HG03432 (cell line): Measurements from ENCODE around the gene PGRMC2.

Experiments
- ATAC-seq: cut with Tn5 transposase; IDR thresholded peaks from one replicate; pipeline ENCODE4 v1.9.1; 2021; ENCODE audit warnings: mild to moderate bottlenecking, moderate library complexity; ENCODE audit not compliant: unreplicated experiment

Gene PGRMC2

DNA sequence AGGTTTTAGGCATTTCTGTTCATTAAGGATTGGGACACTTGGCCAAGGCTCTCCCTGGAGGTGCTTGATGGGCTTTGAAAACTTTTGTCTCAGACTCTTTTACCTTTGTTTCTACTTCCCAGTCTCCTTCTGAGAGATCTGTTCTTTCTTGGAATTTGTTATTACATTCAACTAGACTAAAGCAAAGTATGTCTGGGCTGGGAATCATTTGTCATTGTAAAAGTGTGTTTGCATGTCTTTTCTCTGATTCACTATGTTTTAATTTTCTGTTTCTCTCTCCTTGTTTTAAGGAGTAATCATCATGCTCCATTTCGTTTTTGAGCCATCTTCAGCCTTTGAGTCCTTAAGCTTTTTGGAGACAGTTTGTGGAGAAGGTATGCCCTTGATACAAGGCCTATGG, 12.2 kb upstream of the PGRMC2 start:
- no peak for ATAC-seq

DNA sequence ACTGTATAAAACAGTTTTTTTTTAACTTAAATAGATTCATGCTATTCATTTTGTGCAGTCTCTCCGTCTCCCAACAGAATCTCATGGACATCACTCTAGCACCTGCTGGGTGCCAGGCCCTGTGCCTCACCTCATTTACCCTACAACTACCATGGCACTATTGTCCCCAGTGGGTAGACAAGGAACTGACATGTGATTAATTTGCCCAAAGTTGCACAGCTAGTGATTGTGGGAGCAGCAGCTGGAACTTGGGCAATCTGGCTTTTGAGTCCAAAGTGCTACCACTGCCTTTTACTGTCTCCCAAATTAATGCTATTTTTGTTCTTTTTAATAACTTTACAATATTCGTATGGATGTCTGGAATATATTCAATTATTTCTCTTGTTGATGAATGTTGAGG, 11.2 kb upstream of the PGRMC2 start:
- peak; percentile 61 for ATAC-seq

DNA sequence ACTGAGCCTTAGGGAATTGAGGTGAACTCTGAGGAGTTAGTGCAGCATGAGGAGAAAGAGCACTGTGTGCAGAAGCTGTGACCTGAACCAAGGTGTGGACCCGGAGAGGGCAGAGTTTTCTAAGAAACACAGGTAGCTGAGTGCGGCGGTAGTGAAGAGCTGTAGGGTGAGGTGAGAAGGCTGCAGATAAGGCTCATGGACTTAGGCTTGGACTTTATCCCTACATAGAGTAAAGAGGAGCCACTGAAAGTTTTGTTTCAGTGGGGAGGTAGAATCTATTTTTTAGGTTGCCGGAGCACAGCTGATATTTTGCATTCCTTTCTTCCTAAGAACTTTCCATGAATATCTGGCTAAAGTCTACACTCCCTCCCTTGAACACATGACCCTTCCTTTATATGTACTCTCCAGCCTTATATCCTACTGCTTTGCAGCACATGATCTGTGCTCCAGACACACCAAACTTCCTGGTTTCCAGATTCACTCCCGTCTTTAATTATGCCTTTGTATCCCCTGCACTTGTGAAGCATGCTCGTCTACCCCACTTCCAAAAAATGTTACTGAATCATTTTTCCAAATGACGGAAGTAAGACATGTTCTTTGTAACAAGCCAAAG, 10.6 kb upstream of the PGRMC2 start:
- ATAC-seq, result no peak

DNA sequence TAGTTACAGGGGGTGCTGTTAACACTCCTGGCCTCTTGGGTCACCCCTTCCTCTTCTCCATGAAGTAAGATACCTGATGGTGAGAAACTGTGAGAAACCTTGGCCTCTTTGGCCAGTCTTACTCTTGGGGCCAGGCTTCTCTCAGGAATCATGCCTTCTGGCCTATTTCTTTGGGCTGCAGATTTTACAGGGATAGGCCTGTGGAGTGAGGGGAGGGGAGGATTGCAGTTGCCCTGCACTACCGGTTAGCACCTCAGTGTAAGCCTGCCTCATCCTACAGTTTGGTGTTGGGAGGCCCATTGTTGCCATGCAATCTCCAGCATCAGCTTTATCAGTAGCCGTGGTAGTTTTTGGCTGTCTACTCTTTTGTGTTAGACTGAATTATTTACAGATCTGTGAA, 7.6 kb upstream of the PGRMC2 start:
- no peak for ATAC-seq

DNA sequence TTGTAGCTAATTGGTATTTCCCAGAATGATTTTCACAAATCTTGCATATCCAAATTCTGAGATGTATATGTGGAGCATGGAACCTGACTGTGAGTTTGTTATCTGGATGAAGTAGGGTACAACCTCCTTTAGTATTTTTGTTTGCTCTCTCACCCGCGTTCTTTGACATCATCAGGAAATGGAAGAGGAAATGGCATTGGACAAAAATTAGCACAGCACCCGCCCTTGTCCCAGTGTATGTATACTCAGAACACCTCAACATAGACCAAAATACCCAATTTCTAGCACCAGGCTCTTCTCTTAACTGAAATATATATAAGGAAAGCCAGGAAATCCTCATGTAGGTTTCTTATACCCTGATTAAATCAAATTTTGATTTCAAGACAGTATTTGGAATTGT, 6.9 kb upstream of the PGRMC2 start:
- no peak for ATAC-seq

DNA sequence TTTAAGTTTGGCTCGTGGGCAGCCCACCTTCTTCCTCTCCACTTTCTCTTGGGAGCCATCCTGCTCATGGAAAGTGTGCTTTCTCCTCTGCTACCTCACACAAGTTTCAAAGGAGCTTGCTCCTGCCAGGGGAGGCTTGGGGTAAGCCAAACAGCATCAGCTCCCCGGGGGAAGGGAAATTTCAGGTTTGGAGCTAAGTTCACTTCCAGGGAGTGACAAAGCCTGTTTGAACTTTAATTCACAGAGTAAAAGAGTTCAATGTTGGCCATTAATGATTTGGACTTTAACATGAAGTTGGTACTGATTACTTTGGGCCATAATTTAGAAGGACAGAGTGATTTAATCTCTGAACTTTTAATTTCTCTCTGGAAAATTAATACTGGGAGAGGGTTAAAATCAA, 4.7 kb upstream of the PGRMC2 start:
- ATAC-seq, result no peak

DNA sequence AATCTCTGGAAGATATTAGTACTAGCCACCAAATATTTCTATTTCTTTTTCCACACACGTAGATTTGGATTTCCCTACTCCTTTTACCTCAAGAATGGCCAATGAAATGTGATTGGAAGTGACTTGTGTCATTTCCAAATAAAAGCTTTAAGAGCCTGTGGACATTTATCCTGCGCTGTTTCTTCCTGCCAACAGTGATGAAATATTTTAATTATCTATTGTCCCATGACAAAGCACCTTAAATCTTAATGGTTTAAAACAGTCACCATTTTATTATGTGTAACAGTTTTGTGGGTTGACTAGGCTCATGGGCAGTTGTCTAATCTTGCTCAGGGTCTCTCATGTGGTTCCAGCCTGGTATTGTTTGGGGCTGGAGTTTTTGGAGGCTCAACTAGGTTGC, 3.5 kb upstream of the PGRMC2 start:
- no peak for ATAC-seq

DNA sequence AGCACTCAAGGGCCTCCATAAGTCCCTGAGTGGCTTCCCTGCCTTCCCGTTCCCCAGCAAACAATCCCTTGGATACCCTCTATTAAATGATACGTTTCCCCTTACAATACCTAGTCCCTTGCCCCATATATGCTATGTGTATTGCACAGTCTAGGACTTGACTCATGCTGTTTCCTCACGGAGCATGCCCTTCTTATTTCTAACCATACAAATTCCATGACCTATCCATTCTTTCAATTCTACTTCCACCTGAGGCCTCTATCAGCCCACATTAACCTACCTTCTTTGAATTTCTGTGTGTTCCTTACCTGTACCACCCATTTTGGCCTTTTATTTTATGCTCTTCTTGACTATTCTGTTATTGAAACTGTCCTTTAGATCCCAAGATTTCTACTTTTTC, 2.9 kb upstream of the PGRMC2 start:
- no peak for ATAC-seq

DNA sequence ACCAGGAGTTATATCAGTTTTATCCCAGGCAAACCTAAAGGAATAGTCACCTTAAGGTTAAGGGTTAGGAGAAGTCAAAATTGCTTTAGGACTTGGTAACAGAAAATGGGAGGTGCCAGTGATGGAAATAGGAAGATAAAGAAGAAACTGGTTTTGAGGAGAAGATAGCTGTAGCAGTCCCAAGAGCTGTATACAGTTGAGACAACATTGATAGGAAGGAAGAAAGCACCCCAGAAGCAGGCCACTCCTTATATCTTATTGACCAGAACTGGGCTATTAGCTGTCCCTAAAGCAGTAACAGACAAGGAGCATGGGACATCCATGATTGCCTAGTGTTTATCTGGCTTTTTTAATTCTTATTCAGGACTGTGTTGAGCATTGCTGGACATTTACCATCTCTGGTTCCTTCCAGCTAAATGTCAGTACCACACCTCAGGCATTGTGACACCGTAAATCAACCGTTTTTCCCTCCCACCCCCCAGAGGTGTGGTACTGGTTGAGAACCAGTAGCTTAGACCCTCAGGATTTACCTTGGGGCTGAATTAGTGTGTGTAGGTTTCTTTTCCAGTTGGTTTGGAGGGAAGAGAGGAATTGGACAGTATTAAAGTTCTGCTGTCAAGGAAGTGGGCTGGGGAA, 2.0 kb upstream of the PGRMC2 start:
- no peak for ATAC-seq

DNA sequence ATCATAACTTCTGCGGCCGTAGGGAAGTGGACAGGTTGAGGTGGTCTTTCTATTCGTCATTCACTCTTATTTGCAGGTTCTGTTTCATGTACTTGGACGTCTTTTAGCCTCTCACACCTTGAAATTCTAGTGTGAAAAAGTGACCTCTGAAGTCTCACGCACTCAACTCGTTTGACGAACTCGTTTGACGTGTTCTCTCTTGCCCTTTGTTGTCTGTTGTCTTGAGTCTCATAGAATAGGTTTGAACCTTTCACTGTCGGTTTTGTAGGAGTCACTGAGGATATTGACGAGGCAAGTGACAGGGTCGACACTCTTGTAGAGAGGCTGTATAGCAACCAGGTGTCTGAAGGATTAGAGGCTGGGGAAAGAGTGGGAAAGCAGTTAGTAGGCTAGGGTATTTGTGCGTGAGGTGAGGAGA, 1.1 kb upstream of the PGRMC2 start:
- ATAC-seq, result no peak

DNA sequence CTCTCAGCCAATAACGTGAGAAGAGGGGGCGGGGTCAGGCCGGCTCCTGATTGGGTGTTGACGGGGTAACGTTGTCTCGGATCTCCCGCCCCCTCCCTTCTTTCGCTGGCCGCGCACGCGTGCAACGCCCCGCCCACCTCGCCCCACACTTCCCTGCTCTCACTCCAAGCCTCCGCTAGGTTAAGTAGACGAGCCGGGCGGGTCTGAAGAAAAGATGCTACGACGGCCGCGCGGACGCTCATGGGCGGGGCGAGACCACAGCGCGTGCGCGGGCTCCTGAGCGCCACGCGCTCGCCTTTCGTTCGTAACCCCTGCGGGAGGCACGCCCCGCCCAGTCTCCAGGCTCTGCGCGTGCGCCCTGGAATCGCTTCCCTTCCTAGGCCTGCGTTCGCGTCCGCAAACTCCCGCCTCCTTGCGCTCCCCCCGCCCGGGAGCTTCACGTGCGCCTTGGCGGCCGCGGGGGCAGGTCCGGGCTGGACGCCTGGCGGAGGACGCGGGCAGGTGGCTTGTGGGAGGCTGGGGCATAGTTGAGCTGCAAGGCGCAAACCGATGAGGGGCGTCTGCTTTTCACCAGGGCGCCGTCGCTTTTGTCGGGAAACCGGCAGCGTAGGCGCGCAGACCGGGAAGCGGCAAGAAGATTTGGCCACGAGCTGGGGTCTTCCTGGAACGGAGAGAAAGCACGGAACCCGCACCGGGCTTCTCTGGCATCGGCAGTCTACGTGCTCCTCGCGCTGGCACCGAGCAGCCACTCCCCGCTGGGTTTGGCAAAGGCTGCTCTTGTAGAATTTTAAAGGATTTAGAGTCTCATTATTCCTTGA, 467 bp upstream of the PGRMC2 start:
- ATAC-seq, result peak; percentile 86

DNA sequence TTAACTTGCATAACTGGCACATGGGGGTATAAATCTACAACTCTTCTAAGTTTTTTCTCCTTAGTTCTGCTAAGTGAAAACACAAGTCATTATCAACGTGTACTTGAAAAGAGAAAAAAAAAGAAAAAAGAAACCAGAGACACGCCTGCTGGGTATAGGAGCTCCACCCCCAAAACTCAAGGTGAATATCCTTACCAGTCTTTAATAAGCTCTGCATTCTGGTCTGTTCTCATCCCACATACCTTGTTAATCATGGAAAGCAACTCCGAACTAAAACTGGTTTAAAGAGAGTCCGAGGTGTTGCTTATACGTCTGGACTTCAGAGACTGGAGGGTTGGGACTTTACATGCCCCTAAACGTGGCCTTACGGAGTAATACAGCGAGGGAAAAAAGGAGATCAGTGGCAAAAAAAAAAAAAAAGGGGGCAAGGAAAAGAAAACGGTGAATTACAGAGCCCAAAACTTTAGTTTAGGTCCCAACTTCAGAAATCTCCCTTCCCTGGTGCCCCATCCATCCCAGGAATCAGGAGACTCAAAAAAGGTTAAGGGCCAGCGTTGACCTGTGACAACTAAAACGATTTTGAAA, 1.0 kb downstream of the PGRMC2 start:
- no peak for ATAC-seq

DNA sequence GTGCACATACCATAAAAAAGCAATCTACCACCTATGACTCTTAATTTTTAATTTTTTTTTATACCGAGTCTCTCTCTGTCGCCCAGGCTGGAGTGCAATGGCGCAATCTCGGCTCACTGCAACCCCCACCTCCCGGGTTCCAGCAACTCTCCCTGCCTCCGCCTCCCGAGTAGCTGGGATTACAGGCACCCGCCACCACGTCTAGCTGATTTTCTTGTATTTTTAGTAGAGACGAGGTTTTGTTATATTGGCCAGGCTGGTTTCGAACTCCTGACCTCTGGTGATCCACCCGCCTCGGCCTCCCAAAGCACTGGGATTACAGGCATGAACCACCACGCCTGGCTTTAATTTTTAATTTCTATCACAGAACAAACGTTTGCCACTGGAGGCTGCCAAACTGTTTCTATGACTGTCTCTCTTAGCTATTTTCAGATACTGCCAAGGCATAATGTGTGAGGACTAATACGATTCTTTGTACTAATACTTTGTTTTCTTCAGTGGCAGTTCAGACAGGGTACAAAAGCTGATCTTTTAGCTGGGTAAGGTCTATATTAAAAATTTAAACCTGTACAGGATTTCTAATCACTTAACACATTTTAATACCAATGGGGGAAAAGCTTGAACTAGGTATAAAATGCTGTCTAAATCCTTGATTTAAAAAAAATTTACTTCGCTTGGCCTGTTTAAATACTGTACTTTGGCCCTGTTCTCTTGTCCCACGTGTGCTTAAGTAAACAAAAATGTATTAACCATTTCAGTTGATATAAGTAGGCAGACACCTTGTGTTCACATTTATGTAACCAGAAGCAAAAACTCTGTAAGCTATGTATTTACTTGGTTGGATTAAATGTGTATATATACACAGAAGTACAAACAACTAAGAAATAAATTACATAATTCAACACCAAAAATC, 2.3 kb downstream of the PGRMC2 start:
- ATAC-seq, result no peak

DNA sequence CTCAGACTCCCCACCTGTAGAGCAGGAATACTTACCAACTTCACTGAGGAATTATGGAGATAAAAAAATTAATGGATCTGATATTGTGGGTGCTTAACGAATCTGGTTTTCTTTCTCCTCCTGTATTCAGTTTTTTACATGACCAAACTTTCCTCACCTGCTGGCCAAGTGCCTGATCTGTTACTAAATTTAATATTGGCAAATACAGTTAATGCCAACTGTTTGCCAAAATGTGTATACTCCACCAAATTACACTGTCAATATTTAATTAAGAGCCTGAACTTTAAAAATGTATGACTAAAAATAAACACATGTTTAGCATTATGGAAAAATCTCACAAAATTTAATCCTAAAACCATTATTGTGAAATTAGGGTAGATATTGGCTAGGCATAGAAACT, 3.3 kb downstream of the PGRMC2 start:
- ATAC-seq, result no peak

DNA sequence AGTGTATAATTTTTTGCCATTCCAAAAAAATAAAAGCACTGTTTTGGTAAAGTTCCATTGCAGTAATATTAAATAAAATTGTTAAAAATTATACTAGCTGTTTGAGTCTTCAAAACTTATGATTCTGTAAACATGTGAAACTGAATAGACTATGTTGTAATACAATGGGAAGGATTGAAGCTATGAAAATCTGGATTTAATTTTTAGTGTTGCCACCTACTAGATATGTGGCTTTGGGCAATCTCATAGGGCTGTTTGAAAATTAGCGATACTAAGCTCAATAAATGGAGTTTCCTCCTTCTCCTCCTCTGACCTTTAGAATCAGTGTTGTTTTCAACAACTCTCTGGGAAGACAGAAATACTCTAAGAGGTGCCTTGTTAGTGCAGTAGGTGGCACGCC, 4.5 kb downstream of the PGRMC2 start:
- ATAC-seq, result no peak

DNA sequence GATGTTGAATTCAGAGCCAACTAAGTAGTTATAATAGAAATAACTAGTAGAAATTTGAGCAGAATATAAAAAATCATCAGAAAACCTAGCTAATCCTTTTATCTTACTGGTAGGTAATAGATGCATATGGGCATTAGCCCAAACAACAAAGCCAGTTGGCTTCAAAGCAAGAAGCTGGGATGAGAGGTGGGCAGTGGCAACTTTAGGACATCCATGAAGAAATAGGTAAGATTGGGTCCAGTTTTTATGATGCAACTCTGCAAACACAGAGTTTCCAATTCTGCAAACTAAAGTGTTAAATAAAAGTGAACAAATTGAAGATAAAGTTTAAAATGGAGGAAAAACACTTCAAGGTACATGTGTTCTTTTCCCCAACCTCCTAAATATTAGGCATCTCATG, 5.1 kb downstream of the PGRMC2 start:
- ATAC-seq, result no peak

DNA sequence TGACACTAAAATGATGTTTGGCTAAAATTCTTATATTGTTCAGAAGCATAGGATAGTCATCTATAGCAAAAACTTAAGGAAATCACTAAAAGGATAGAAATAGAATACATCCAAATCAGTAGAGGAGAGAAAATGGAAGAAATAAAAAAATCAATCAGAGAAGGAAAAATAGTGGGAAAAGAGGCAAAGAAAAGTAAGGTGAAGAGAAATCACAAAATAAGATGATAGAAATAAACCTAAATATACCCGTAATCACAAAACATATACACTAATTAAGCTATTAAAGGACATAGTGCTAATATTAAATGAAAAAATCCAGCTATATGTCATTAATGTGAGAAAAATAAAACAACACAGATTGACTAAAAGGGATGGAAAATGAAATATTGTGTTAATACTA, 6.3 kb downstream of the PGRMC2 start:
- no peak for ATAC-seq

DNA sequence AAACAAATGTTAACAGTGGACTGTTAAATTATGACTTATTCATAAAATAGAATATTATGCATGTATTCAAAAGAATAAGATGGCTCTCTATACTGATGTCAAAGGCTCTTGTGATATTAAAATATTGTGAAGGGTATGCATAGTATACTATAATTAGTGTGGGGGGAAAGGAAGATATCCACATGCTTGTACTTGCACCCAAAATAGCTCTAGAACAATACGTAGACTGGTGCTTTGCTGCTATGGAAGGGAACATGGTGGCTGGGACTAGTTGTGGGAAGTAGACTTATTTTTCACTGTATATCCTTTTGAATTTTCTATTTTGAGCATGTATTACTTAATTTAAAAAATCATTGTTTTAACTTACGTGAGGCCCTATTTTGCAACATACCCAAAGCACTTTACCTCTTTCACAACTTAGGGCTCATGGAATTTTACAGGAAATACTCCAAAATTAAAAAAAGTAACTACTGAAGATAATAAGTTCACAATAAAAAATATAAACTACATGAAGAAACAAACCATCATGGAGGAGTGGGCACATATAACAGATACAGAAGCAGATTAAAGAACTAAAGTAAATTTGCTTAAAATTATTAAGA, 7.9 kb downstream of the PGRMC2 start:
- no peak for ATAC-seq

DNA sequence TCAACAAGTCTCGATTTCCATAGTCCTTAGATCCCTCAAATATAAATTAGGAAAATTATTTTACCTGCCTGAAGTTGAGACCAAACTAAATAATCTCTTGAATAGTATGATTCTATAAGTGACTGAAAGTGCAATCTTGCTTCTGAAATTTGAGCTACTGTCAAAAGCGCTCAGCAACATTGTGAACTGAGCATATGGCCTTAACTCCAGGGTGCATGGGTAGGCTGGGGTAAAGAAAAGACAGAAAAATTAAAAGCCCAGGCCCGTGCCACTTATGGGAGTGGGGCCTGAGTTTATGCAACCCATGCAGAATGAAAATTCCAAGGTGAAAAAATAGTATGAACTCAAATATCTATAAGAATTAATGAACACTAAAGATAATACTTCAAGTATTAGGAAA, 9.8 kb downstream of the PGRMC2 start:
- no peak for ATAC-seq

DNA sequence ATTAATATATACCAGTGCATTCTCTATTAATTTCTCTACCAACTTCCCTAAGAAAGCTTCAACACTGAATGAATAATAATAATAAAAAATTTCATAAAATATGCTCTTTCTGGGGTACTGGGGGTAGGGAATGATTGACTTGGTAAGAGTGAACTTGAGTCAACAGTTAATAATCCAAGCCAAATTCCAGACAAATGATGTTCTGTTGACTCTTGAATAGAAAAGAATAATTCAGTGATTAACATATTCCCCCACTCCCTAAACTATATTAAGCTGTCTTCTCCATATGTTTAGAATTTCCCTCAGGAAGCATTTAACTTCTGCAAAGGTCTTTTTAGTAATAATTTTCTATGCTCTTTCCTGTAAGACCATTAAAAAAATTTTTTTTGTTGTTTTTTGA, 12.3 kb downstream of the PGRMC2 start:
- no peak for ATAC-seq

DNA sequence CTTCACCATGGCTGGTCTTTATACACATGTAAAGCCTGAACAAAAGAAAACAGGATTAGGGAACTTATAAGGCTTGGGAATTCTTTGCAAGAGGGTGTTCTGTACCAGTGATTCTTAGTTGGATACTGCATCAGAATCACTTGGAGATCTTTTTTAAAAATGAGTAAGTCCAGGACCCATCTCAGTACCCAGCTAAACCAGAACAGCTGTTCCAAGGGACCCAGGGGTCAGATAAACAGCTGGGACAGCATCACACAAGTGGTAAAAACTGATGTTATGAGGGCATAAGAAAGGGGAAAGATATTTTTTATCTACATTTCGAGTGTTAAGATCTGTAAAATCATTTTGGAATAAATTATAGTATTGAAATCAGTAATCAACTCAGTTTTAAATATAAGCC, 16.1 kb downstream of the PGRMC2 start:
- ATAC-seq, result no peak
